ENCODE data around the gene MST1R.

Gene MST1R

DNA sequence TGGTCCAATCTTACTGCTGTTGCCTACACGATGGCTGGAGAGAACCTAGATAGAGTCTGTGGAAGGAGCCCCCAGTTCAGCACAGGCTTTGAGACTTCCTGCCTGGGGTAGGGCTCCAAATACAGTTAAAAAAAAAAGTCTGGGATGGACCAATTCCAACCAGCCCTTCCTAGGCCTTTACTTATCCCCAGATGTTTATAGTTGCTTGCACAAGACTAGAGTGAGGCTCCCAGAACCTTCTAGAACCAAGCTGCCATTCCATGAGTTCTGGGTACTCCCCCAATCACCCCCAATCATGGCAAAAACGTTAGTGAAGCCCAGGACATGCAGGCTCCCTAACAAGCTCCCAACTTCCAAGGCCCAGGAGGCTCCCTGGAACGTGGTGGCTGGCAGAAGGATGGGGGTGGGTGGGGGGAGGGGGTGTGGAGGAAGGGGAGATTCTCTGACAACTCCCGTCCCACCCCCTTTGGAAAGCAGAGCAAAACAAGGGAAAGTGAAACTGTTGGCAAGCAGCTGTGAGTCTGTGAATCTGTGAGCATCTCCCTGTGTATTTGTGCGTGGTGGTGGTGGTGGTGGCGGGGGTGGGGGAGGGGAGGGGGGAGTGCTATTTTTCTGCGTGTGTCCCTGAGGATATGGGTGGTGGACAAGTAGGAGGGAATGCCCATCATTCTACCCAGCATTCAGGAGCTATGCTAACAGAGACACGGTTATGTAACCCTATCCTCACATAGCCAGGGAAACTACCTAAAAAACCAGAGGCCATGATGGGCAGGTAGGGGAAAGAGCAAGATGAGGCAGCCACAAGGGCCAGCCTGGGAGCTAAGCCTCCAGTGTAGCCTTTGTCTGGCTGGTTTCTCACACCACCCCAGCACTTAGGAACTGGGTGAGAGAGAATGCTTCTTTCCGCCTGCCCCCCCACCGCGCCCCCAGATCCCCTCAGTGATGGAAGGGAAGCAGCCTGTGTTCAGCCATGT, 2.0 kb downstream of the MST1R start:
- no peaks in the 10 kb centered on the region for H3K36me3 Mint-ChIP-seq (ENCODE audit: low read depth)
- no peak overlapping the region for H3K27ac Mint-ChIP-seq
- H3K4me1 Mint-ChIP-seq (ENCODE audit: low read depth) = peaks cover 24% of the 10 kb centered on the region
- H3K27me3 Mint-ChIP-seq = no peaks in the 10 kb centered on the region
- H3K4me3 Mint-ChIP-seq = no peak overlapping the region
- no peaks in the 10 kb centered on the region for H3K9me3 Mint-ChIP-seq

GRCh38 chr3:49900491-49901153, 3.1 kb downstream of the MST1R start:
- Mint-ChIP-seq H3K4me3 (no peak overlapping the region), H3K27ac (no peak overlapping the region), H3K9me3 (no peaks in the 10 kb centered on the region), H3K27me3 (no peaks in the 10 kb centered on the region), H3K4me1 (ENCODE audit: low read depth) (peaks cover 13% of the 10 kb centered on the region), H3K36me3 (ENCODE audit: low read depth) (no peaks in the 10 kb centered on the region)

DNA sequence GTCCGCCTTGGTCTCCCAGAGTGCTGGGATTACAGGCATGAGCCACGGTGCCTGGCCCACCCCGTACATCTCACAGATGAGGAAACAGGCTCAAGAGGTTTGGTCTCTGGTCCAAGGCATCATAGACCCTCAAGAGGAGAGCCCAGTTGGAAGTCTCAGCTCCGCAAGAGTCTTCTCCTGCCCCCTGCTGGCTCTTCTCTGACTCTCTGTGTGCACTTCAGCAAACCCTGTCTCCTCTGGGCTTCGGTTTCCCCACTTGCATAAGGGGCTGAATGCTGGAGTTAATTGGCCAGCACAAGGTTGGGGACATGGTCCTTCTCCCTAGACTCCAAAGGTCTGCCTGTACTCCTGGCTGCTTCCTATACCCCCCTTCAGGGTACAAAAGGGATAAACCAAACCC, 3.9 kb downstream of the MST1R start:
- H3K27ac Mint-ChIP-seq = no peak overlapping the region
- no peak overlapping the region for H3K4me3 Mint-ChIP-seq
- peaks cover 7% of the 10 kb centered on the region for H3K4me1 Mint-ChIP-seq (ENCODE audit: low read depth)
- no peaks in the 10 kb centered on the region for H3K27me3 Mint-ChIP-seq
- no peaks in the 10 kb centered on the region for H3K9me3 Mint-ChIP-seq
- no peaks in the 10 kb centered on the region for H3K36me3 Mint-ChIP-seq (ENCODE audit: low read depth)

- Mint-ChIP-seq H3K9me3 (no peaks in the 10 kb centered on the region), H3K4me3 (no peak overlapping the region), H3K27ac (no peak overlapping the region), H3K4me1 (ENCODE audit: low read depth) (peaks cover 2% of the 10 kb centered on the region), H3K27me3 (no peaks in the 10 kb centered on the region), H3K36me3 (ENCODE audit: low read depth) (no peaks in the 10 kb centered on the region)
These were observed 4.7 kb downstream of the MST1R start for GRCh38 chr3:49898991-49899390.

- Mint-ChIP-seq H3K27me3 (no peaks in the 10 kb centered on the region), H3K9me3 (no peaks in the 10 kb centered on the region), H3K4me1 (ENCODE audit: low read depth) (no peaks in the 10 kb centered on the region), H3K4me3 (no peak overlapping the region), H3K36me3 (ENCODE audit: low read depth) (no peaks in the 10 kb centered on the region), H3K27ac (no peak overlapping the region)
These were observed 7.3 kb downstream of the MST1R start for GRCh38 chr3:49896345-49896744.

- no peaks in the 10 kb centered on the region for H3K27me3 Mint-ChIP-seq
- no peak overlapping the region for H3K27ac Mint-ChIP-seq
- no peak overlapping the region for H3K4me3 Mint-ChIP-seq
- H3K36me3 Mint-ChIP-seq (ENCODE audit: low read depth) = no peaks in the 10 kb centered on the region
- no peaks in the 10 kb centered on the region for H3K9me3 Mint-ChIP-seq
- no peaks in the 10 kb centered on the region for H3K4me1 Mint-ChIP-seq (ENCODE audit: low read depth)
These were observed 7.9 kb downstream of the MST1R start for GRCh38 chr3:49895791-49896190.

- Mint-ChIP-seq H3K27ac (no peak overlapping the region), H3K4me3 (no peak overlapping the region), H3K9me3 (no peaks in the 10 kb centered on the region), H3K36me3 (ENCODE audit: low read depth) (no peaks in the 10 kb centered on the region), H3K27me3 (no peaks in the 10 kb centered on the region), H3K4me1 (ENCODE audit: low read depth) (no peaks in the 10 kb centered on the region)
These were observed 14.4 kb downstream of the MST1R start for GRCh38 chr3:49889296-49889695.

- Mint-ChIP-seq H3K4me1 (ENCODE audit: low read depth) (no peaks in the 10 kb centered on the region), H3K27ac (no peak overlapping the region), H3K4me3 (no peak overlapping the region), H3K27me3 (no peaks in the 10 kb centered on the region), H3K36me3 (ENCODE audit: low read depth) (no peaks in the 10 kb centered on the region), H3K9me3 (no peaks in the 10 kb centered on the region)
These were observed 16.8 kb downstream of the MST1R start for GRCh38 chr3:49886922-49887265.

- no peaks in the 10 kb centered on the region for H3K36me3 Mint-ChIP-seq (ENCODE audit: low read depth)
- no peaks in the 10 kb centered on the region for H3K4me1 Mint-ChIP-seq (ENCODE audit: low read depth)
- H3K9me3 Mint-ChIP-seq = no peaks in the 10 kb centered on the region
- no peaks in the 10 kb centered on the region for H3K27me3 Mint-ChIP-seq
- H3K4me3 Mint-ChIP-seq = no peak overlapping the region
- H3K27ac Mint-ChIP-seq = no peak overlapping the region
These were observed 19.7 kb downstream of the MST1R start for GRCh38 chr3:49883998-49884397.

DNA sequence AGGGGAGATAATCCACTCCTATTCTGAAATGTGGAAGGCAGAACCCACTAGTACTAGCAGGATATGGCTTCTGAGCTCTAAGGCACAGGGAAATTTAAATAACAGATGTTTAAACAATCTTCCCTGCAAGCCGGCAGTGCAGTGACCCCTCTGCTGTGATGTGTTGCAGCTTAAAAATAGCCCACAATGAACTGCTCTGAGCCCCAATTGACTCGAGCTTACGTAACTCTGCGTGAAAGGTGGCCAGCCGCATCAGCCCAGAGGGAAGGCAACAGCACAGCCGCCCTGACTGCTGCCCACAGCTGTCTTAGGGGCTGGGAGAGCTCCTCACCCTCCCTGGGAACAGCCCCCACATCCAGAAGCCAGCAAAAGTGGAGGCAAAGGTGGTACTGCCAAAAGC, 21.5 kb downstream of the MST1R start:
- H3K9me3 Mint-ChIP-seq = no peaks in the 10 kb centered on the region
- H3K27ac Mint-ChIP-seq = no peak overlapping the region
- no peaks in the 10 kb centered on the region for H3K36me3 Mint-ChIP-seq (ENCODE audit: low read depth)

GRCh38 chr3:49880581-49881315, 22.9 kb downstream of the MST1R start:
- Mint-ChIP-seq H3K4me1 (ENCODE audit: low read depth) (no peaks in the 10 kb centered on the region), H3K9me3 (no peaks in the 10 kb centered on the region), H3K4me3 (no peak overlapping the region), H3K27me3 (no peaks in the 10 kb centered on the region), H3K36me3 (ENCODE audit: low read depth) (no peaks in the 10 kb centered on the region), H3K27ac (no peak overlapping the region)

More for the DNA sequence above, 21.5 kb downstream of the MST1R start:
- no peaks in the 10 kb centered on the region for H3K27me3 Mint-ChIP-seq
- no peaks in the 10 kb centered on the region for H3K4me1 Mint-ChIP-seq (ENCODE audit: low read depth)
- H3K4me3 Mint-ChIP-seq = no peak overlapping the region

- H3K4me3 Mint-ChIP-seq = no peak overlapping the region
- H3K9me3 Mint-ChIP-seq = no peaks in the 10 kb centered on the region
- no peaks in the 10 kb centered on the region for H3K36me3 Mint-ChIP-seq (ENCODE audit: low read depth)
- H3K27ac Mint-ChIP-seq = no peak overlapping the region
- no peaks in the 10 kb centered on the region for H3K4me1 Mint-ChIP-seq (ENCODE audit: low read depth)
- H3K27me3 Mint-ChIP-seq = no peaks in the 10 kb centered on the region
These were observed 24.0 kb downstream of the MST1R start for GRCh38 chr3:49879721-49880120.

GRCh38 chr3:49878686-49879085, 25.0 kb downstream of the MST1R start:
- H3K4me1 Mint-ChIP-seq (ENCODE audit: low read depth) = no peaks in the 10 kb centered on the region
- no peak overlapping the region for H3K27ac Mint-ChIP-seq
- no peaks in the 10 kb centered on the region for H3K9me3 Mint-ChIP-seq
- H3K4me3 Mint-ChIP-seq = no peak overlapping the region
- no peaks in the 10 kb centered on the region for H3K27me3 Mint-ChIP-seq
- no peaks in the 10 kb centered on the region for H3K36me3 Mint-ChIP-seq (ENCODE audit: low read depth)

DNA sequence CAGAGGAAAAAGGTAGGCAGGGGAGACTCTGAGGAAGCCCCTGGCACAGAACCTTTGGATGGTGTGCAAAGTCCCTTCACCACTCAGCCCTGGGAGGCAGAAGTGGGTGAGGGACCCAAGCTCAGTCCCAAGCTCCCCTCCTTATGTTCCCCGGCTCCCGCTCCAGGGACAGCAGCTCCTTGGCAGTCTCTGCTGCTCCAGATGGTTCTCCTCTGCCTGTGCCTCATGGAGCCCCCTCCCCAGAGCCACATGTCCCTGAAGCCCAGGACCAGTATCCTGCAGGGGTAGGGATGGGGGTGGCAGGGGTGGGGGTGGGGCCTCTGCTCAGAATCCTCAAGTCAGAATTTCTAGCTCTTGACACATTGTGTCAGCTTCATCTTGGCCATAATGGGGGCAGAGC, 26.0 kb downstream of the MST1R start:
- H3K4me3 Mint-ChIP-seq = no peak overlapping the region
- H3K27ac Mint-ChIP-seq = no peak overlapping the region
- no peaks in the 10 kb centered on the region for H3K36me3 Mint-ChIP-seq (ENCODE audit: low read depth)
- peaks cover 4% of the 10 kb centered on the region for H3K4me1 Mint-ChIP-seq (ENCODE audit: low read depth)
- H3K27me3 Mint-ChIP-seq = no peaks in the 10 kb centered on the region
- no peaks in the 10 kb centered on the region for H3K9me3 Mint-ChIP-seq

DNA sequence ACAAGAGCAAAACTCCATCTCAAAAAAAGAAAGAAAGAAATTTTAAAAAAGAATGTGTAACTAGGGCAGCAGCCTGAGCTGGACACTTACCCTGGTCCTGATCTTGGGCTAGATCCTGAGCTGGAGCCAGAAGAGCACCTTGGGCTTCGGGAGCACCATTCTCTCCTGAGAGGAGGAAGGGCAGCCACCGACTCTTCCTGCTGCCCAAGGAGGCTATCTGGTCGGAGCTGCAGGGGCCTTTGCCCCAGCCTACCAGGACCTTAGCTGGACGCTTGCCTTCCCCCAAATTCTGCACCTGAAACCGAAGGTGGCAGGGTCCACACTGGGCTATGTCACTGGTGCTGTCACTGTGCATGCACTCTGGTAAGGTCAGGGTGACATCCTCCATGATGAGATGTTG, 27.1 kb downstream of the MST1R start:
- peaks cover 9% of the 10 kb centered on the region for H3K4me1 Mint-ChIP-seq (ENCODE audit: low read depth)
- H3K27ac Mint-ChIP-seq = no peak overlapping the region
- no peaks in the 10 kb centered on the region for H3K36me3 Mint-ChIP-seq (ENCODE audit: low read depth)
- no peaks in the 10 kb centered on the region for H3K27me3 Mint-ChIP-seq
- no peak overlapping the region for H3K4me3 Mint-ChIP-seq
- H3K9me3 Mint-ChIP-seq = no peaks in the 10 kb centered on the region
